NCI-H2196 treated with DMSO at 0.1 percent for 48 hours (cell line): ENCODE measurements around the gene GPR107.

Experiments used
- DNase-seq: peaks from one replicate; lab custom pipeline; 2025; ENCODE audit not compliant: unreplicated experiment; lab: John Stamatoyannopoulos, UW

The GPR107 gene

DNA sequence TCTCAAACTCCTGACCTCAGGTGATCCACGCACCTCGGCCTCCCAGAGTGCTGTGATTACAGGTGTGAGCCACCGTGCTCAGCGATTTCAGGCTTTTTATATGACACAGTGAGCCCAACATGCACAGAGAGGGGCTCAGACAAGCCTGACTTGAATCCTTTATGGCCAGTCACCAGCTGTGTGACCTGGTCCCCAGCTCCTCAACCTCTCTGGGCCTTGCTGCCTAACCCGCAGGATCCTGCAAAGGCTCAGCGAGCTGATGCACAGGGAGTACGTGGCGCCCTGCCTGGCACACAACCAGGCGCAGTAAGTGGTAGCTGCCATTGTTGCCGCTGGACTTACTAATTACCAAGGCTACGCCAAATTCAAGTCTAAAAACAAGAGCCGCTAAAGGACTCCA lies 101.9 kb downstream of the GPR107 start:
- no peak for DNase-seq

DNA sequence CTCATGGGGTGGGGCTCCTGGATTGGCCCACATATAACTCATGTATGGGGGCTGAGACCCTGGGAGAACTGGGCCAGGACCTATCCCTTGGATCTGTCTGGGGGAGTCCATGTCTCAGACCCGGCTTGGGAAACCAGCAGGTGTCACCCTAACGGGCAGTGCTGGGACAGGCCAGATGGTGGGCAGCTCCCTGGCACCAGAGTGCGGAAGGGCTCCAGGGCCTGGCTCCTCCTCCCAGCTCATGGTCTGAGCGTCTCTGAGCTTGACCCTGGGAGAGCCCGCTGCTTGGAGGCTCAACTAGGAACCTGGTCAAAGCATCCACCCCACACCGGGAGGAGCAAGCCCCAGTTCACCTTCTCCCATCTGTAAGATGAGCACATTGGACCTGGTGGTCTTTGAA lies 103.0 kb downstream of the GPR107 start:
- no peak for DNase-seq

DNA sequence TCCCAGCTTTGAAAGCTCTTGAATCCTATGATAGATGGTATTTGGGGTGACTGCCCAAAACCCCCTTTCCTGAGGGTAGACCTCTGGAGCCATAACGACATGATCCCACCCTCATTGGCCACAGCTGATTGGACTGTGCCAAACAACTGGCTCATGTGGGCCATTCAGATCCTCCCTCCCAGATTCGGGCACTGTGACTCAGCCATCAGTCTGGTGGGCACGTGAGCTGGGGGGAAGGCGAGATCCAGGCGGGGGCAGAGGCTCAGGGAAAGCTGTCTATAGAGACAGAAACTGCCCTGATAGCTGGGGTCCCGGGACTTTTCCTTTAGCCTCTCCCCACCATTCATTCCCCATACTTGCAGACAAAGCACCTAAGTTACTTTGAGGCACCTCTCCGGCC lies 103.4 kb downstream of the GPR107 start:
- no peak for DNase-seq

DNA sequence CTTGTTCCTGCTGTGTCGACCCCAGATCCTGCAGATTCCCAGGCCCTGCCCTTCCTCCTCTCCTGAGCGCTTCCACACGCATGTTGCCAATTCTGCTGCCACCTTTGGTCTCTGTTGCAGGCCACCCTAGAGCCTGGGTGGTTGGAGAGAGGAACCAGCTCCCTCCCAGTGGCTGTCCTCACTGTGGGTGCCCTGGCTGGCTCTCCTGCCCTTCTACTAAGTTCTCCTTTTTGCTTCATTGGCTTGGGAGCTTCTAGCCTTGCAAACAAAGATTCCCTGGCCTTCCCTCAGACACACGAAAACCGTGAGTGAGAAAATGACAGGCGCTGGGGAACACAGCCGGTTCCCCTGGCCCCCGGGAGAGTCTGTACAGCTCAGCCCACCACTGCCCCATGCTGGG lies 104.3 kb downstream of the GPR107 start:
- DNase-seq: no peak

DNA sequence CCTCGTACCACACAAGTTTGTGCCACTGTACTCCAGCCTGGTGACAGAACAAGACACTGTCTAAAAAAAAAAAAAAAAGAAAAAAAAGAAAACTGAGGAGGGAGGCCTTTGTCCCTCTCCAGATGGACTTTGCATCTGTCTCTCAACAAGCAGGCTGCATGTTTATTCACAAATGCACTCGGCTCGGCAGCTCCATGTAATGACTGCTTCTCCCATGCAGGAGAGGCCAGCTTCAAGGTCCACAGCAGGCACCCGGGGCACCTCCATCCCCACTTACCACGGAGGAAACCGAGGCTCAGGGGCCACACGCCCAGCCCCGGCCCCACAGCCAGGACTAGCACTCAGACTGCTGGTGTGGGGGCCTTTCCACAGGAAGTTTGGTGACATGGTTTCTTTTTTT lies 105.4 kb downstream of the GPR107 start:
- DNase-seq: no peak

DNA sequence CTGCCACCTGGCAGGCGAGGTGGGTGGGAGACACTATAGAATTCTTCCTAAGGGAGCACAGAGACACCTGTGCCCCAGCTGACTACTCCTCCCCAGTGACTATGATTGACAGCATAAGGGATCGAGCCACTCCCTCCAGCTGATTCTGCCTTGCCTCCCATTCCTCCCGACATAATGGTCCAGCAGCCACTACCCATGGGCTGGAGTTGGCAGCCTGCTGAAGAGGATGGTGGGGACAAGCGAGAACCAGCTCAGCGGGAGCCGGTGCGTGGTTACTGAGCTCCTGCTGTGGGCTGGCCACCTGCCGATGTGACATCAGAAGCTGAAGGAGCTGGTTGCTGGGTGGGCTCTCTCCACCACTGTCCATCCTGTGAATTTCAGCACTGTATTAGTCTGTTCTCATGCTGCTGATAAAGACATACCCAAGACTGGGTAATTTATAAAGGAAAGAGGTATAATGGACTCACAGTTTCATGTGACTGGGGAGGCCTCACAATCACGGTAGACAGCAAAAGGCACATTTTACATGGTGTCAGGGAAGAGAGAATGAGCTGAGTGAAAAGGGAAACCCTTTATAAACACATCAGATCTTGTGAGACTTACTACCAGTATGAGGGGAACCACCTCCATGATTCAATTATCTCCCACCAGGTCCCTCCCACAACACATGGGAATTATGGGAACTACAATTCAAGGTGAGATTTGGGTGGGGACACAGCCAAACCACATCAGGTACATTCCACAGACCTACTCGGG lies 106.4 kb downstream of the GPR107 start:
- no peak for DNase-seq

DNA sequence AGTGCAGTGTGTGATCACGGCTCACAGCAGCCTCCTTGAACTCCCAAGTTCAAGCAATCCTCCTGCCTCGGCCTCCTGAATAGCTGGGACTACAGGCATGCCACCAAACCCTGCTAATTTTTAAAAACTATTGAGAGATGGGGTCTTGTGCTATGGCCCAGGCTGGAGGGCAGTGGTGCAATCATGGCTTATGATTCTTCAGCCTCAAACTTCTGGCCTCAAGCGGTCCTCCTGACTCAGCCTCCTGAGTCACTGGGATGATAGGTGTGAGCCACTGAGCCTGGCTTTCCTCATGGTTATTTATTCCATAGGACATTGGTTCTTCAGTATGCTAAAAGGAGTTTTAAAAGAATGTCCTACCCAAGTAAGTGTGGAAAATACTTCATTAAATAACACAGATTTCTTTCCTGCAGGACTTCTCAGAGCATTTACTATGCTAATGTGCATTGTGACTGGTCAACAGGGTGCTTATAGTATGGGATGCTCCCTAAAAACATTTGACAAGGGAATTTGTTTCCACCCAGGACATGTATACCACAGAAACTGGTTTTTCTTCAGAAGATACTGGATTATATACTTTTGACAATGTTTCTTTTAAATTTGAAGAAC lies 107.3 kb downstream of the GPR107 start:
- DNase-seq: no peak

DNA sequence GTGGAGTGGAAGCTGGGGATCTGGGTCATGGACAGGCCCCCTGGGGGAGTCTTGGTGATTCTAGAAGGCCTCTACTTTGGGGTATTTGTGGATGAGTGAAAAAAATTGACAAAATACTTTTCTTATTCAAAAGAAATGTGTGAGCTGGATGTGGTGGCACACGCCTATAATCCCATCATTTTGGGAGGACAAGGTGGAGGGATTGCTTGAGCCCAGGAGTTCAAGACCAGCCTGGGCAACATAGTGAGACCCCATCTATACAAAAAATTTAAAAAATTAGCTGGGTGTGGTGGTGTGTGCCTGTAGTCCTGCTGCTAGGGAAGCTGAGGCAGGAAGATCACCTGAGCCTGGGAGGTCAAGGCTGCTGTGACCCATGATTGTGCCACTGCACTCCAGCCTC lies 111.9 kb downstream of the GPR107 start:
- no peak for DNase-seq

DNA sequence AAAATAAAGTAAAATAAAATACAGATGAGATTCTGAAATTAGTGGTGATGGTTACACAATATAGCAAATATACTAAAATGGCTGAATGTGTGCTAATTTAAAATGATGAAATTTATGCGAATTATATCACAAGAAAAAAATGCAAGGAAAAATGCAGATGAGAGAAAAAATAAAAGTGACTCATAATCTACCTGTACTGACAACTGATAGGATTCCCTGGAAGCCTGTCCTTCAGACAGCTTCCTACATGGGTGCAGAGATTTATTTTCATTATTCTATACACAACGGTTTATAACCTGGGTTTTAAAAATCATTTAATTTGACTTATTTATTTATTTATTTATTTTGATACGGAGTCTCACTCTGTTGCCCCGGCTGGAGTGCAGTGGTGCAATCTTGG lies 112.7 kb downstream of the GPR107 start:
- no peak for DNase-seq

DNA sequence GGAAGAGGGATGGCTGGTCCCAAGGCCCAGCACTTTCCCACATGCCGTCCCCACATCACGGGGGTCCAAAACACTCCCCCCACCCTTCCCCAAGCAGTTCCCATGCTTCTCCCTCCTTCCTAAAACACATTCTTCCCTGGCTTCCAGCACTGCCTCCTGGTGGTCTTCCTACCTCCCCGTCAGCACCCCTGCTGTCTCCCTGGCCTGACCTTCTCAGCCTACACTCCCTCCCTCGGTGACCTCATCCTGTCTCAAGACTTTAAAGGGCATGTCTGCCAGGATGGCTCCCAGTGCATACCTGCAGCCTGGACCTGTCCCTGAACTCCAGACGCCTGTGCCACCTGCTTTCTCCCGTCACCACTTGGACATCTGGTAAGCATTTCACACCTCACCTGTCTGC lies 114.2 kb downstream of the GPR107 start:
- DNase-seq: no peak

DNA sequence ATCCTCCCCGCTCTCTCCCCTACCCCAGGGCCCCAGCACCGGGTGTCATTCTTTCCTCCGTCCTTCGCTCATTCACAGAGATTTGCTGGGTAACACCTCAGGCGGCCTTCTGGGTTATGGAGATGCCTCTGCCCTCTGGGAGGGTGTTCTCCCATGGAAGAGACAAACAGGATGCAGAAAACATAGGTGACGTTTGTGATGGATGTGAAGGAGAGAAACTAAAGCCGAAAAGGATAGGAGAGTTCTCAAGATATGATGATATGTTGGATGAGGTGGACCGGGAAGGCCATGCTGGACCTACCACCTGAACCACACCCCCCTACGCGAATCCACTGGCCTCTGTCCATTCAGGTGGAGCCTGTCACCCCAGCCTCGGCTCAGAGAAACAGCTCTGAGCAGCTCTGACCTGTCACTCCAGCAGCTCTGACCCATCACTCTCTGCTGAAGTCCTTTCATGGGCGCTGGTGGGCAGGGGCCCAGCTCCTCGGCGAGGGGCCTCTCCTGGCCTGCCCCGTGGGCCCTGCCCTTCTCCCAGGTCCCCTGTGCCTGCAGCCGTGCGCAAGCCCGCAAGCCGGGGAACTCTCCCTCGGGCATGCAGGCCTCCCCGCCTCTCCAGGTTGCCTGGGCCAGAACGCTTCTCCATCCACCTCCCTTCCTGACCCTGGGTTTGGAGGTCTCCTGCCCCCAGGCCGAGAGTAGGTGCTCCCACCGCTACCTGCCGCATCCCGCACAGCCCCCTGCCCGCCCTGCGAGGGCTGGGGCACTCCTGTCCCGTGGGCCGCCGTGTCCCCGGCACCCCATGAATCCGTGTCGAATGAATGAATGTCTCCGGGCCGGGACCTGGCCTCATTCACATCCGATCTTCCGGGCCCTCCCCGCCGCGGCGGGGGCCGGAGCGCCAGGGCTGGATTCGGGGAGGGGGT lies 117.8 kb downstream of the GPR107 start:
- DNase-seq: no peak

DNA sequence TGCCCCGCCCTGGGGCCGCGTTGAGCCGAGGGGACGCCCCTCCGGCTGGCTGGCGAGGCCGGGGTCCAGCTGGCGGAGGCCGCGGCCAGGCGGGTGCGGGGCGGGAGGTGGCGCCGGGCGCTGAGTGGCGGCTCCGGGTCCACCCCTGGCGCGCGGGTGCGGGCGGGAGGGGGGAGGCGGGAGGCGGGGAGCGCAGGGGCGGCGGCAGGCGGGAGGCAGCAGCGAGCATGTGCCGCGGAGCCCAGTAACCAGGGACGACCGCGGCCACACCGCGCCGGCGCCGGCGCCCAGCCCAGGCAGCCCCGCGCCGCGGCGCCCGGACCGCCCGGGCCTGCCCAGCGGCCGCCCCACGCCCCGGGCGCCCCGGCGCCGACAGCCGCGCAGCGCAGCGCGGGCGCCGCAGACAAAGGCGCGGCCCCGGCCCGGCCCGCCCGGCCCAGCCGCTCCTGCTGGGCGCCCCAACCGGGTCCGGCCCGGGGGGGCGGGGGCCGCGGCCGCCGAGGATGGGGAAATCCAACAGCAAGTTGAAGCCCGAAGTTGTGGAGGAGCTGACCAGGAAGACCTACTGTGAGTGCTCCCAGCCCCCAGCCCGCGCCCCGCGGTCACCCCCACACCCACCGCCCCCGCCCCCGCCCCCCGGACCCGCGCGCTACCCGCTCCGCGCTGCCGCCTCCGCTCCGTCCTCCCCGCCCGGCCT lies 118.6 kb downstream of the GPR107 start, which contains the start of gene NCS1:
Gene NCS1 (plus strand): TSS at position 244 of the 697 bp plus-strand sequence. CDS start 260 bp downstream, at position 504.
- peak; percentile 50 for DNase-seq

DNA sequence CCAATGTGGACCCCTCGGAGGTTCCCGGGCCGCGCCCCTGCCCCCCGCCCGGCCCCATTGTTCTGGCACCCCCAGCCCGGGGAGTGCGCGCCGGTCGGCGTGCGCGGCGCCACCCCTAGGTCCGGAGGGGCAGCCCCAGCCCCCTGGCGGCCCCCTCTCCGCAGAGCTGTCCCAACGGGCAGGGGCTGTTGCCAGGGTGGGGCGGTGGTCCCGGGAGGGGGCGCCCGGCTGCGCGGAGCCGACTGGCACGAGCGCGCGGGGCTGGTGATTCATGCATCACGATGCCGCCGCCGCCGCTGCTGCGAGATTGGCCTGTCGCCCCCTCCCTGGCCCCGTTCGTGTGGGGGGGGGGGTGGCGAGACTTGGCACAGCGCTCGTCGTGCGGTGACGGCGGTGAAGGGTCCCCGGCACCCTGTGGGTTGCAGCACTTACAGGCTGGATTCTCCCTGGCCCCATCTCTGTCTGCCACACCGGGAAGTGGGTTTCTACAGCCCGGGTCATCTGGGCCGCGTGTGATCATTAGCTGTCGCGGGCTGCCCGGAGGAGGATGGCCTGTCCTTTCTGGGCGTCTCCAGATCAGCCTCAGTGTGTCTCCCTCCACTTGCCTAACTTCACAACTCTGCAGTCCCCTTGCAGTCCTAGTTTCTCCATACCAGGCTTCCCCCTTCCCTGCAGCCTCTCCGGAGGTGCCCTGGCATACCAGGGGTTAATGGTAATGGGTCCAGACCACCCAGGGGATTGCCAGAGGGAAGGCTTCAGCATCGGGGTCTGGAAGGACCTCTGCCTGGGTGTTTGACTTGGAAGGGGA lies 119.4 kb downstream of the GPR107 start:
- DNase-seq: no peak

DNA sequence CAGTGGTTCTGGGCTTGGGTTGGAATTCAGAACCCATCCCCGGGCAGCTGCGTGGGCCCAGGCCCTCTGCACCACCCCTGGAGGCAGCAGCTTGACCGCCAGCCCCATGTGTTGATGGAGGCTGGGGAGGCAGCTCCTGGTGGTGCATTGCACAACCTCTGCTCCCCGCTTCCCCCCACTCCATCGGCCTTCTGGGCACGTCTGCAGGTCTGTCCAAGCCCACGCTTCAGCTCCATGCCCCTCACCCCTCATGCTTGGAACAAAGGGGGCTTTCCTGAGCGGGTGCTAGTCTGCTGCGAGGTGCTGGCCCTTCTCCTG lies 119.9 kb downstream of the GPR107 start:
- DNase-seq: no peak

DNA sequence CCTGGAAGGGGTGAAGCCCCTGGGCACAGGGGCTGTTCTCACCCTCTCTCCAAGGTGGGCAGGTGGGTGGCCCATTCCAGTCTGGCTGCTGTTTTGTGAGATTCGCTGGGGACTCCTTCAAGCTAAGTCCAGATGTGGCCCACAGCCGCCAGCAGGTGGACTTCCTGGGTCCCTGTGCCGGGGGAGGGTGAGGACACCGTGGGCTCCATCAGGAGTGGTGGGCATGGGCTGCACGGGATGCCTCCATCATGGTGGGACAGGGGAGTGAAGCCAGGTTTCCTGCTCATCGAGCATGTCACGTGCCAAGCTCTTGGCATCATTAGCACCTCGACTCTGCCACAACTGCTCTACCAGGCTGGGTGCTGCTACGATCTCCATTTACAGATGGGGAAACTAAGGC lies 120.3 kb downstream of the GPR107 start:
- DNase-seq: no peak

DNA sequence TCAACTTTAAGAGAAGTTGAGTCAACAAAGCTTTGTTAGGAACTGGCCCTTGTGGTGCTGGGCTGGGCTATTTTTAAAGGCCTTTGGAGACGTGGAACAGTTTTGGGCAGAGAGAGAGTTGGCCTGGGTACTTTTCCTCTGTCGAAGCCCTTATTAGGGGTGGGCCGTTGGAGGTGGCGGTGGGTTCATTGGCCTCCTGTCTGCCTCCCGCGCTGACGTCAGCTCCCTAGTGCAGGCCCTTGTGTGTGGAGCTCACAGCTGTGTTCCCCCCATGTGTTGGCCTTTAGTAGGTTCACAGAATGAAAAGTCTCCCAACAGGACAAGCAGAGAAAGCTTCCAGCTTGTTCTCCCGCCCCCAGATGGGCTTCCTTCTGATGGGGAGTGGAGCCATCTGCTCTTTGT lies 121.2 kb downstream of the GPR107 start:
- no peak for DNase-seq

DNA sequence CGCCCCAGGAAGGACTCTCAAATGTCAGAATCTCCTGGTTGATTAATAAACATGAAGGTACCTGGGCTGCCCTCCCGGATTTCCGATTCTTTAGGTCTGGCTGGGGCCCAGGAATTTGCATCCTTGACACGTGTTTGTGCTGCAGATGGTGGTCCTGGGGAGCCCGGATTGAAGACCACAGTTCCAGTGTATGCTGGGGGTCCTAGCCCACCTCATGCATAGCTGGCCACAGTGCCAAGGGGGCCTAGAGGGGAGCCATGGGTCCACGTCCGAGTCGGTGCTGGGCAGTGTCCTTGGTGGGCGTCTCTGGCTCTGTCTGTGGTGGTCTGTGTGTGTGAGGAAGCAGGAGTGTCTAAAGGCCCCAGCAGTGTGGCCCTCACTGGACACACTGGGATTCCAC lies 121.6 kb downstream of the GPR107 start:
- no peak for DNase-seq

DNA sequence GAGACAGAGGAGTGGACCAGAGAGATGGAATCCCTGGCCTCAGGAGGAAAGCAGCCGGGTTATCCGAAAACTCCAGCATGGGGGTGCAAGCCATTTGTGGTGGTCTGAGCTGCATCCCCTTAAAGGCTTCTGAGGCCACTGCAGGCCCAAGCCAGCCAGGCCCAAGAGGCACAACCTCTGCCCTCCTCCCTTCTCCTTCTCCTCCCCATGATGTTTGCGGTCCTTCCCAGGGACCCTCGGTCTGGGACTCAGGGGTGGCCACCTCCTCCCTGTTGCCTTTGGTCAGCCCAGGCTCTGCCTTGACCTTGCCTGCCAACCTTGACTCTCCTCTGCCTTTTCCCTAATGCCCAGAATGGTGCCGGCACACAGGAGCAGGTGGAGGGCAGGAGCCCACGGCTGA lies 123.1 kb downstream of the GPR107 start:
- no peak for DNase-seq

DNA sequence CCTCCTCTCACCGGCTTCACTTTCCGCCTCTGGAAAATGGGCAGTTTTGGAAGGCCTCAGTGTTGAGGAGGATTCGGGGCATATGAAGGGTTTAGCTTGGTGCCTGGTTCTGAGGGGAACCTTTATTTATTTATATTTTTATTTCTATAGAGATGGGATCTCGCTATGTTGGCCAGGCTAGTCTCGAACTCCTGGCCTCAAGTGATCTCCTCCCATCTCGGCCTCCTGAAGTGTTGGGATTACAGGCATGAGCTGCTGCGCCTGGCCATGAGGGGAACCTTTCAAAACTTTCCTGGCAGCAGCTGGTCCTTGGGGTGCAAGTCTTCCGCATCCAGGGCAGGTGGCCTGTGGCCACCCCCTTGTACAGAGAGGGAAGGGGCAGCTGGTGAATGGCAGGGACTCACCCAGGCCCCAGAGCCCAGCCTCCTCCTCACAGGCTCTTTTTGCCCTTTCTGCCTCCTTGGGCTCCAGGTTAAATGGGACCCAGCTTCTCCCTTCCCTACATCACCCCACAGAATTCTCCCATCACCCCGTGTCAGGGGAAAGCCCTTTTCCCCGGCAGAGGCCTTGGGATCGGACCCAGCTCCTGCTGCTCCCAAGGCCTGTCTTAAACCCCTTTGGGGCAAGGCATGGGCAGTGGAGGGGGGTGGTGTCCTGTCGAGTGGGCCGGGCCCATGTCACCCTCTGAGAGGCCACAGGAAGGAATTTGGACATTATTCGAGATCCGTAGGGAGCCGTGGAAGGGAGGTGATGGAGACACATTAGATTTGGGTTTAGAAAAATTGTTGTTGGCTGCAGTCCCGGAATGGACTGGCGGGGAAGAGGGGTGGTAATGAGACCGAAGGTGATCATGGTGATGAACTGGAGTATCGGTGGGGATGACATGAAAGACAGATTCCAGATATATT lies 124.4 kb downstream of the GPR107 start:
- no peak for DNase-seq
